Chondrocyte (in vitro differentiated cells): ENCODE data around the gene PDHB. TPM values are rescaled to one million over a fixed set of nuclear protein-coding genes. Genes with fewer than 3 reads are reported as not detected.

Source experiments
- DNase-seq: peaks from one replicate; pipeline ENCODE4 v3.0.0; 2021; ENCODE audit warnings: mixed read lengths, low spot score
- H3K27ac Mint-ChIP-seq: one replicate; pipeline ENCODE4 v1.8.0; 2021; ENCODE audit warnings: mild to moderate bottlenecking, moderate library complexity, mixed read lengths; ENCODE audit not compliant: unreplicated experiment
- H3K27me3 Mint-ChIP-seq: 2 replicates; pipeline ENCODE4 v1.8.0; 2021; ENCODE audit warnings: low read depth, mixed read lengths
- H3K36me3 Mint-ChIP-seq: 2 replicates; pipeline ENCODE4 v1.8.0; 2021; ENCODE audit warnings: low read depth, mixed read lengths
- H3K4me1 Mint-ChIP-seq: 2 replicates; pipeline ENCODE4 v1.8.0; 2021; ENCODE audit warnings: low read depth, mild to moderate bottlenecking, mixed read lengths
- H3K4me3 Mint-ChIP-seq: one replicate; pipeline ENCODE4 v1.8.0; 2021; ENCODE audit warnings: mild to moderate bottlenecking, moderate library complexity, mixed read lengths; ENCODE audit not compliant: unreplicated experiment
- H3K9me3 Mint-ChIP-seq: 2 replicates; pipeline ENCODE4 v1.8.0; 2021; ENCODE audit warnings: low read depth, mixed read lengths
- CTCF ChIP-seq: fragments of 200-600 bp; sonication (generic); IDR thresholded peaks from 2 replicates; pipeline ENCODE4 v1.5.0; 2021; ENCODE audit warnings: antibody characterized with exemption, mild to moderate bottlenecking, moderate library complexity
- total RNA-seq: library from RNA; stranded (reverse); gene quantifications from 3 replicates; pipeline ENCODE4 v1.2.1, GENCODE V29; 2021

Gene PDHB
- total RNA-seq, 1 donor from 2014 or later: 84.7 TPM

DNA sequence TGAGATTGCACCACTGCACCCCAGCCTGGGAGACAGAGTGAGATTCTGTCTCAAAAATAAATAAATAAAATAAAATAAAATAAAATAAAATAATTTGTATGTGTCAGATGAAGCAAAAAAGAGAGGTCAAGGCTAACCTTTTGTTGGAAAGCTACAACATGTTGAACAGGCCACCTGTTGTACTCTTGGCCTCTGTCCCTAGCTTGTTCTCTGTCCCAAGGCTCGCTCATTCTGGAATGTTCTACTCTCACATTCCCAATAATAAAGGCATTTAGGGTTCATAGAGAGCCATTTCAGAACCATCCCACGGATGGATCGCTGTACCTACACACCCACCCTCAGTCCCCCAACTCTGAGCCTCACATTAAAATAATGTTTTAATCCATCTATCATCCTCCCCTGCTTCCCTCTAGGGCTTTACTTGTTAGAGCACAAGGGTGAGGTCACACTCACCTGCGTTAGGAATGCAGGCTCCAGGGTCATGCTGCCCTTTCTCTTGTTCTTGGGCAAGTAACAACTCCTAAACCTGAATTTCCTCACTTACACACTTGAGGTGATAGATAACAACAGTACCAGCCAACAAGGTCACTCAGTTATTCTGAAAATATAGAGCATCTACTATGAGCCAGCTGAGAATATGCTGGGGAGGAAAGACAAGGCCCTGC, 33.4 kb upstream of the PDHB start:
- TF ChIP-seq CTCF: no peak
- Mint-ChIP-seq H3K27me3 (no peaks in the 10 kb centered on the region), H3K4me1 (peaks cover 41% of the 10 kb centered on the region), H3K36me3 (no peaks in the 10 kb centered on the region), H3K27ac (no peak overlapping the region), H3K9me3 (no peaks in the 10 kb centered on the region), H3K4me3 (no peak overlapping the region)
- DNase-seq: no peak

DNA sequence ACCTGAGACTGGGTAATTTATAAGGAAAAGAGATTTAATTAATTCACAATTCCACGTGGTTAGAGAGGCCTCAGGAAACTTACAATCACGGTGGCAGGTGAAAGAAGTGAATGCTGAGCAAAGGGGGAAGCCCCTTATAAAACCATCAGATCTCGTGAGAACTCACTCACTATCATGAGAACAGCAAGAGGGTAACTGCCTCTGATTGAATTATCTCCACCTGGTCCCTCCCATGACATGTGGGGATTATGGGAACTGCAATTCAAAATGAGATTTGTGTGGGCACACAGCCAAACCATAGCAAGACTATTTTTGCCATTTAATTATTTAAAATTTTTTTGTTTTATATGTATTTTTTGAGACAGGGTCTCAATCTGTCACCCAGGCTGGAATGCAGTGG, 31.2 kb upstream of the PDHB start:
- no peak overlapping the region for H3K4me3 Mint-ChIP-seq
- no peak overlapping the region for H3K27ac Mint-ChIP-seq
- H3K36me3 Mint-ChIP-seq: no peaks in the 10 kb centered on the region
- peak; percentile 30 for TF ChIP-seq CTCF
- peaks cover 19% of the 10 kb centered on the region for H3K4me1 Mint-ChIP-seq
- no peak for DNase-seq
- H3K27me3 Mint-ChIP-seq: no peaks in the 10 kb centered on the region
- no peaks in the 10 kb centered on the region for H3K9me3 Mint-ChIP-seq

DNA sequence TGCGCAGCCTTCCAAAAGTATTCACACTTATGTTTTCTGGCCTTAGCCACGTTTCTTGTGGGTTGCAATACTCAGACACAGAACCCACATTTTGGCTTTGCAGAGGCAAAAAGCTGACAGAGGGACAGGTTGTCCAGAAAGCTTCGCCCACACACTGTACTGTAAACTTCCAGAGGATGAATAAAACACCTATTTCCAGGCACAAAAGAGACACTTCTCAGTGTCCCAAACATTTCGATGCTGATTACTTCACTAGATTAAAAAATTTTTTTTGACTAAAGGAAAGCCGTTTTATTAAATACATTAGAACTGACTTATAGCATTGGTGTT, 30.3 kb upstream of the PDHB start:
- H3K27me3 Mint-ChIP-seq: no peaks in the 10 kb centered on the region
- DNase-seq: no peak
- no peak overlapping the region for H3K4me3 Mint-ChIP-seq
- peak overlapping the region; percentile 32 for H3K27ac Mint-ChIP-seq
- H3K9me3 Mint-ChIP-seq: no peaks in the 10 kb centered on the region
- no peaks in the 10 kb centered on the region for H3K36me3 Mint-ChIP-seq
- peak; percentile 57 for TF ChIP-seq CTCF
- peaks cover 17% of the 10 kb centered on the region for H3K4me1 Mint-ChIP-seq

DNA sequence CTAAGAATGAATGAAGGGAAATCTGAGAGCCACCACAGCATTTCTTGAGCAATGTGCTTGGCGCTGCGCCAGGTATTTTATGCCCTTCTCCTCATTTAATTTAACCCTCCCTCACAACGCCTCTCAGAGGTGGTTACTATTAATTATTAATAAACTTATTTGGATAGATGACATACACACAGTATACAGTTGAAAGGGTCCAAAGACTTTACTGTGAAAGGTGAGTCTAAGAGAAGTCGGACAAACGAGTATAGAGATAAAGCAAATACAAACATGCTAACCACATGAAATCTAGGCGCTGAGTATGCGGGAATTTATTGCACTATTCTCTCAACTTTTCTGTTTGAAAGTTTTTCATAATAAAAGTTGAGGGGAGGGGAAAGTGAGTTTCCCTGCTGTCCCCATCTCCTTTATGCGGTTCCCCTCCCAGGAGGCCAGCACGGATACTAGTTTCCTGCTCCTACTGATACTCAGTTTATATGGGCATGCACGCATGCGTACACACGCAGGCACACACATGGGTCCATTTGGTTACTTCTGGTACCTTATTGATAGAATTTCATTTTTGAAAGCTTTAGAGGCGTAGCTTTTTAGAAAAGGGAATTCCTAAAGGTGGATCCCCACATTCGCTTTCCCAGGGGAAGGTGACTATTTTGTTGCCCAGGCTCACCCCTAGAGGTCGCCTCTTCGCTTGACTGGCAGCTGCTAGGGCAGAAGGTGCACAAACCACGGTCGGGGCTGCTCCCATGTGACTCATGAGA, 29.7 kb upstream of the PDHB start:
- H3K9me3 Mint-ChIP-seq: no peaks in the 10 kb centered on the region
- H3K4me1 Mint-ChIP-seq: peaks cover 17% of the 10 kb centered on the region
- no peak for DNase-seq
- no peak overlapping the region for H3K4me3 Mint-ChIP-seq
- H3K36me3 Mint-ChIP-seq: no peaks in the 10 kb centered on the region
- no peaks in the 10 kb centered on the region for H3K27me3 Mint-ChIP-seq
- peak overlapping the region; percentile 32 for H3K27ac Mint-ChIP-seq
- peak; percentile 87 for TF ChIP-seq CTCF

- no peaks in the 10 kb centered on the region for H3K27me3 Mint-ChIP-seq
- TF ChIP-seq CTCF: no peak
- no peaks in the 10 kb centered on the region for H3K9me3 Mint-ChIP-seq
- H3K4me3 Mint-ChIP-seq: no peak overlapping the region
- H3K27ac Mint-ChIP-seq: no peak overlapping the region
- DNase-seq: no peak
- no peaks in the 10 kb centered on the region for H3K36me3 Mint-ChIP-seq
- peaks cover 17% of the 10 kb centered on the region for H3K4me1 Mint-ChIP-seq
Observed at GRCh38 chr3:58462829-58463180, 29.2 kb upstream of the PDHB start.
